ENCODE data around the gene GOLIM4.
"Not testable (repeated sequence)": the region's sequence is repeated elsewhere in the genome, so short reads cannot be mapped to it uniquely, and the experiment has no call there.

Gene GOLIM4

DNA sequence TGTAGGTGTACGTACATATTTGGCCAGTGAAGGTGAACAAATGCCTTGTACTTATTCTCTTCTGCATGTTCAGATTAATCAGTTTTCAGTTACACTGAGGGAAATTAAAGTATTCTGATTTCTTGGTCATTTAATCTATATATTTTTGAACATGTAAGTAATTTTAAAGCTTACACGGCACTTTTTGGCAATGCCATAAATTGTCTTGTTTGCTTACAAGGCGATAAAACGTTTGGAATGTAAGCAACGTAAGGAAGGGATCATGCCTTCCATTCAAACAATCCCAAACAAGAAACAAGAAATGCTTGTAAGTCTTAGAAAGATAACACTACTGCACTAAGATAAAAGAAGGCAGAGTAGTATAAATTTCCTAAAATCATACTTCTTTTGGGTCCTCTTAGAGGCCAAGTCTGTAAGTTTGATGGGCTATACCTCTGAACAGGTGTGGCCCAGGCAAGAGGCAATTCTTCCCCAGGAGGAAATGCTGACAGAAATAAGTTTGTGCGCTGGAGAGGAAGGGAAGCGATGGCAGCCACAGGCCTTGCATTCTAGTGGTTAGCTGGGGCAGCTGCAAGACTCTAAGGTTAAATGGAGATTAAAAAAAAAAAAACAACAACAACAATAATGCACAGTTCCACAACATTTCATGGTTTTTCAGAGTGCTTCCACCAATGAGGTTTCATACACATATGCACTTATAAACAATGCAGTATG lies 73.8 kb downstream of the GOLIM4 start:
- no peak overlapping the region for H3K27ac ChIP-seq

GRCh38 chr3:168011280-168011679 lies 84.4 kb downstream of the GOLIM4 start:
- not testable (repeated sequence) for H3K4me3 ChIP-seq, H3K27ac ChIP-seq

More for the DNA sequence above, 73.8 kb downstream of the GOLIM4 start:
- no peak overlapping the region for H3K4me3 ChIP-seq

GRCh38 chr3:168006584-168006983 lies 89.1 kb downstream of the GOLIM4 start:
- Histone ChIP-seq H3K4me3 (no peak overlapping the region), H3K27ac (no peak overlapping the region)

DNA sequence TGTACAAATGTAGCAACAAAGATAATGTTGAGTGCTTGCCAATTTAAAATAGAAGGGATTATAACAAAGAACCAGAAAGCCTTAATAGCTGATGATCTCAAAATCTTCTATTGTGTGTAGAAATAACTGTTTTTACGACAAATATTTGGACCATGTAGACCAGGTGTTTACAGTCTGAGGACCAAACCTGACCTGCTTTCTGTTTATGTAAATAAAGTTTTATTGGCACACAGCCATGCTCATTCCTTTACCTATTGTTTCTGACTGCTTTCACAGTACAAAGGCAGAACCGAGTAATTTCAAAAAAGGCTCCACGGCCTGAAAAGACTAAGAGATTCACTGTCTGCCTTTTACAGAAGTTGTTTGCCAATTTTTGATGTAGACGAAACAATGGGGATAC lies 91.8 kb downstream of the GOLIM4 start:
- no peak overlapping the region for H3K4me3 ChIP-seq

GRCh38 chr3:168002786-168003368 lies 92.8 kb downstream of the GOLIM4 start:
- Histone ChIP-seq H3K27ac (no peak overlapping the region), H3K4me3 (no peak overlapping the region)

More for the DNA sequence above, 91.8 kb downstream of the GOLIM4 start:
- no peak overlapping the region for H3K27ac ChIP-seq

- no peak overlapping the region for H3K4me3 ChIP-seq
- no peak overlapping the region for H3K27ac ChIP-seq
Observed at GRCh38 chr3:168001244-168001643, 94.5 kb downstream of the GOLIM4 start.

- Histone ChIP-seq H3K4me3 (no peak overlapping the region), H3K27ac (no peak overlapping the region)
Observed at GRCh38 chr3:167998253-167998652, 97.5 kb downstream of the GOLIM4 start.

DNA sequence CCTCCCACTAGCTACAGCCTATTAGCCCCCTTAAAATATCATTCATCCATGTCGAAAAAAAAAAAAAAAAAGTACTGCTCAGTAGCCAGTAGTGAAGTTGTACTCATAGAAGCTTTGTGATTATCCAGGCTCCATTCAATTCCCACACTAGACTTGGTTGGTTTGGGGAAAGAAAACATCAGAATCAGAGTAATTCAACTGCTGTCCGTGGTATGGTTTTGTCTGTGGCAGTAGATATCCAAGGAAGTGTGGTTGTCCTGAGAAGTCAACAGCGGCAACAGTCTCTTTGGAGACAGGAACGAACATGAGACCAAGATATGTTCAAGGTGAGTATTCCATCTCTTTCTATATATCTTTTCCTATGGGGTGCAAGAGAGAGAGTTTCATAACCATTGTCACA lies 99.2 kb downstream of the GOLIM4 start:
- Histone ChIP-seq H3K27ac (no peak overlapping the region), H3K4me3 (no peak overlapping the region)

- Histone ChIP-seq H3K27ac (no peak overlapping the region), H3K4me3 (no peak overlapping the region)
Observed at GRCh38 chr3:167992381-167992780, 103.3 kb downstream of the GOLIM4 start.

GRCh38 chr3:167991213-167991612 lies 104.5 kb downstream of the GOLIM4 start:
- Histone ChIP-seq H3K4me3 (no peak overlapping the region), H3K27ac (no peak overlapping the region)

DNA sequence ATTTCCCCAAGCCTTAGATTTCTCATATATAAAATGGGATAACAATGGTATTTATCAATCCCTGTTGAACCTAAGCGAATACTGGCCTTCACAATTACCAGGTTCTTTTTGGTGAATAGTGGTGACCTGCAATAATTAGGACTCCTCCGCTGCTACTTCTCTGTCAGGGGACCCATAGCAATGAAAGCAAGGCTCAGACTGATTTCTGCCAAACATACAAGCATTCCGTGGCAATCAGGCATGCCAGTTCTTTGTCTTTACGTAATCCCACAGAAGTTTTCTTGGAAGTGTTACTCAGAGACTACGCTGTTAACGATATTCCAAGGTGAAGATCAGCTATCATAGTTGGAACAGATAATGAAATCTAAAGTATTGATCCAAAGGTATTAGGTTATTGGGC lies 105.7 kb downstream of the GOLIM4 start:
- H3K27ac ChIP-seq, result no peak overlapping the region
- no peak overlapping the region for H3K4me3 ChIP-seq

- no peak overlapping the region for H3K27ac ChIP-seq
Observed at GRCh38 chr3:167989066-167989465, 106.7 kb downstream of the GOLIM4 start.

DNA sequence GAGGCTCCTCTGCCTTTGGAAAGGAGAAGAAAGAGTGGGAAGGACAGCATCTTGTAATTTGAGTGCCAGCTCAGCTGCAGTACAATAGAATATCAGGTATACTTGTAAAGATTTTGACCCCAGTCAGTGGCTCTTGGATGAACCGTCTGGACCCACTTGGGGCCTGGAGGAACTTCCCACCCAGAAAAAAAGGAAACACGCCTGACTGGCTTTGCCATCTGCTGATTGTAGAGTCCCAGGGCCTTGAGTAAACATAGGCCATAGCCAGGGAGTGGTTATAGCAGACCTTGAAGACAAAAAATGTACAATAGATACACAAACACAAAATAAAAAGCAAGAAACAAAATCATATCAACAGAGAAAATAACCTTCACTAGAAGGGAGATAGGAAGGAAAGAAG lies 112.1 kb downstream of the GOLIM4 start:
- Histone ChIP-seq H3K4me3 (no peak overlapping the region), H3K27ac (no peak overlapping the region)

More at GRCh38 chr3:167989066-167989465, 106.7 kb downstream of the GOLIM4 start:
- no peak overlapping the region for H3K4me3 ChIP-seq

- Histone ChIP-seq H3K4me3 (no peak overlapping the region), H3K27ac (no peak overlapping the region)
Observed at GRCh38 chr3:167978486-167978885, 117.2 kb downstream of the GOLIM4 start.

GRCh38 chr3:167978071-167978470 lies 117.7 kb downstream of the GOLIM4 start:
- H3K27ac ChIP-seq, result no peak overlapping the region

GRCh38 chr3:167976516-167977361 lies 119.0 kb downstream of the GOLIM4 start:
- no peak overlapping the region for H3K4me3 ChIP-seq
- H3K27ac ChIP-seq, result no peak overlapping the region

More at GRCh38 chr3:167978071-167978470, 117.7 kb downstream of the GOLIM4 start:
- no peak overlapping the region for H3K4me3 ChIP-seq

DNA sequence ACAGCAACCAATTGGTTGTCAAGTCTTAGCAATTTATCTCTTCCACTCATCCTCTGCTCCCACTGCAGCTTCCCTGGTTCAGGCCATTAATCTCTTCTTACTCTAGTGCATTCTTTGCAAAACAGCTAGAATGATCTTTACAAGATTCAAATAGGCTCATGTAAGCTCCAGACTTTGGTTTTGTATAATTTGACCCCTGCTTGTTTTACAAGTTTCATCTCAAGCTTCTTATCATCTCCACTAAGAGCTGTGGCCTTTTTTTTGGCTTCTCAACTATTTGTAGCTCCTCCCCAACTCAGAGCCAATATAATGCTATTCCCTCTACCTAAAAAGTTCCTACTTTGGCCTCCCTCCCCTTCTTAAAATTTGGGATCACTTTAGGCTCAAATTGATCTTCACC lies 121.8 kb downstream of the GOLIM4 start:
- H3K27ac ChIP-seq, result no peak overlapping the region

DNA sequence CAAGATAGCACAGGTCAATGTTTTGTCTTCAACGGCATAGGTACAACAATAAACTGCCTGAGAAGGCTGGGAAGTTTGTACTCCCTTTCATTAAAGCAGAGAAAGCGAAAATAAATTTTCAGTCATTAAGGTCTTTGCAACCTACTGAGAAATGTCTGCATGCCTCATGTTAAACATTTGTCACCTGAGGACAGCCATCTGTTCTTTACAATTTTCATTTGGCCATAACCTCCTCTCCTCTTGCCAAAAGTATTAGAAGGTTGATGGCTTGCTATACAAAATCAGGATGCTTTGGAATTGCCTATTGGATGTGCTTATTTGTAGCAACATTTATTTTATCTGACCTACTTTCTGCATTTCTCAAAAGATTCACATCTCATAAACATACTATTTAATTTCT lies 122.7 kb downstream of the GOLIM4 start:
- no peak overlapping the region for H3K4me3 ChIP-seq
- H3K27ac ChIP-seq, result no peak overlapping the region

More for the DNA sequence above, 121.8 kb downstream of the GOLIM4 start:
- H3K4me3 ChIP-seq, result no peak overlapping the region

DNA sequence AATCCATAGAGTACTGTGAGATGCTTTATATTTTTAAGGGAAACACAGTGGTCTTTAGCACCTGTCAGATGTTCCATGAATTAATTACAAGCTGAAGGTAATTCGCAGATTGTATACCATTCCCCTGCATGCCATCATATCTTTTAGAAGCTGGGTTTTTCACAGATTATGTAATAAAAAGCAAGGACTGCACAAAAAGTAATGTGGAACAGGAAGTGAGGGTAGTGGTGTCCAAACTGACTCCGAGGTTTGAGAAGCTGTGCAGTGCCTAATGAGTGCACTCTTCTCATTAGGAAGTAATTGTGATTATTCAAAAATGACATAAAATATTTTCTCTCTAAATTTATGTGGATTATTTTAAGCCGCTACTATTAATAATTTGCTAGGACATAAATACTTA lies 123.2 kb downstream of the GOLIM4 start:
- Histone ChIP-seq H3K4me3 (no peak overlapping the region), H3K27ac (no peak overlapping the region)

- H3K4me3 ChIP-seq, result no peak overlapping the region
- H3K27ac ChIP-seq, result peak overlapping the region in 1 of 21 experiments; percentile 9
Observed at GRCh38 chr3:167969548-167969947, 126.2 kb downstream of the GOLIM4 start.
